HepG2 (cell line): ENCODE results near the gene SRD5A3. TPM values are rescaled to one million over a fixed set of nuclear protein-coding genes. Genes with fewer than 3 reads are reported as not detected.

Experiments used
- BCL6 ChIP-seq: IDR thresholded peaks from 2 replicates; pipeline ENCODE4 v1.6.1; 2016; ENCODE audit warnings: missing genetic modification reagents, missing compliant biosample characterization
- CC2D1A ChIP-seq: sonication (generic); formaldehyde crosslinking; IDR thresholded peaks from 2 replicates; pipeline ENCODE4 v1.8.1; 2023; ENCODE audit warnings: mild to moderate bottlenecking, missing genetic modification reagents
- FOXA1 ChIP-seq, 2 experiments: fragments of 450-650 bp in 1 of 2; sonication (generic) in 1 of 2; formaldehyde crosslinking in 1 of 2; IDR thresholded peaks; 2 replicates each; pipeline versions ENCODE4 v1.4.0 to v1.6.1; 2016 to 2020; ENCODE audit warnings: missing genetic modification reagents in 1 of 2
- FOXA3 ChIP-seq: IDR thresholded peaks from 2 replicates; pipeline ENCODE4 v1.6.1; 2016; ENCODE audit warnings: missing genetic modification reagents, missing compliant biosample characterization
- GABPB1 ChIP-seq: IDR thresholded peaks from 2 replicates; pipeline ENCODE4 v1.6.1; 2016; ENCODE audit warnings: mild to moderate bottlenecking, missing genetic modification reagents, moderate library complexity, missing compliant biosample characterization
- GFI1 ChIP-seq: sonication (generic); formaldehyde crosslinking; IDR thresholded peaks from 2 replicates; pipeline ENCODE4 v1.5.0; 2020; ENCODE audit warnings: missing genetic modification reagents, mild to moderate bottlenecking, borderline replicate concordance
- NR2F2 ChIP-seq: IDR thresholded peaks from 2 replicates; pipeline ENCODE4 v1.6.1; 2012; ENCODE audit warnings: low read depth, inconsistent platforms, borderline replicate concordance
- POLR2AphosphoS2 ChIP-seq: IDR thresholded peaks from 2 replicates; pipeline ENCODE4 v1.6.1; 2011; ENCODE audit warnings: low read depth, low read length, improper control_type of control experiment
- PRDM15 ChIP-seq: sonication (generic); formaldehyde crosslinking; IDR thresholded peaks from 2 replicates; pipeline ENCODE4 v1.4.0; 2020; ENCODE audit warnings: missing genetic modification reagents
- RARA ChIP-seq: IDR thresholded peaks from 2 replicates; pipeline ENCODE4 v1.6.1; 2016; ENCODE audit warnings: missing genetic modification reagents, missing compliant biosample characterization
- ZBTB8A ChIP-seq: sonication (generic); formaldehyde crosslinking; IDR thresholded peaks from 2 replicates; pipeline ENCODE4 v1.4.0; 2020; ENCODE audit warnings: mild to moderate bottlenecking, low read depth, missing genetic modification reagents, borderline replicate concordance
- ZFP62 ChIP-seq: sonication (generic); formaldehyde crosslinking; IDR thresholded peaks from 2 replicates; pipeline ENCODE4 v1.4.0; 2020; ENCODE audit warnings: missing genetic modification reagents
- ZNF10 ChIP-seq: sonication (generic); formaldehyde crosslinking; IDR thresholded peaks from 2 replicates; pipeline ENCODE4 v1.4.0; 2020; ENCODE audit warnings: mild to moderate bottlenecking, low read depth, missing genetic modification reagents, borderline replicate concordance
- ZNF232 ChIP-seq: sonication (generic); formaldehyde crosslinking; IDR thresholded peaks from 2 replicates; pipeline ENCODE4 v1.4.0; 2020; ENCODE audit warnings: missing genetic modification reagents, borderline replicate concordance
- ZNF318 ChIP-seq: sonication (generic); formaldehyde crosslinking; IDR thresholded peaks from 2 replicates; pipeline ENCODE4 v1.4.0; 2020; ENCODE audit warnings: mild to moderate bottlenecking, missing genetic modification reagents
- ZNF598 ChIP-seq: sonication (generic); formaldehyde crosslinking; IDR thresholded peaks from 2 replicates; pipeline ENCODE4 v1.5.1; 2020; ENCODE audit warnings: mild to moderate bottlenecking, missing genetic modification reagents, borderline replicate concordance
- ZSCAN21 ChIP-seq: sonication (generic); formaldehyde crosslinking; IDR thresholded peaks from 2 replicates; pipeline ENCODE4 v1.8.0; 2022; ENCODE audit warnings: mild to moderate bottlenecking, missing genetic modification reagents, moderate library complexity, borderline replicate concordance
- polyA plus RNA-seq, 8 experiments: library from polyadenylated mRNA; depleted of rRNA in 3 of 8; stranded (reverse) in 7 of 8; unstranded in 1 of 8; fragments of >200 nt; fragmentation: Illumina TruSeq in 4 of 8; extraction: Trizol in 4 of 8; gene quantifications; 2 replicates each; pipeline versions ENCODE4 v1.2.1 to v1.2.3, GENCODE V29; 2011 to 2016; ENCODE audit warnings: low read depth in 4 of 8, missing spikeins in 1 of 8, mixed read lengths in 1 of 8; ENCODE audit not compliant: insufficient read depth in 1 of 8
- total RNA-seq, 5 experiments: library from RNA; depleted of rRNA; stranded (reverse); fragments of >200 nt; fragmentation: Illumina TruSeq; extraction: Trizol; gene quantifications; 2 replicates each; pipeline ENCODE4 v1.2.3, GENCODE V29; 2016; ENCODE audit warnings: low read depth in 1 of 5

Gene SRD5A3
- total and polyA plus RNA-seq, 2 of the 13 experiments (the other 11 are each of a cell fraction or from before 2014, with no cell fraction given) = 12.4 to 18.4 TPM

GRCh38 chr4:55356991-55357461 lies 11.0 kb downstream of the SRD5A3 start (continued):
- no peak for TF ChIP-seq PRDM15
- peak; percentile 46 for TF ChIP-seq FOXA3
- no peak for TF ChIP-seq POLR2AphosphoS2
- TF ChIP-seq GFI1 (CRISPR knock-in tag) = no peak
- TF ChIP-seq ZBTB8A = no peak
- TF ChIP-seq GABPB1 = no peak
- peak; percentile 13; the same call in 1 of the 2 replicates for TF ChIP-seq RARA
- no peak for TF ChIP-seq ZFP62
- TF ChIP-seq NR2F2 = no peak
- TF ChIP-seq ZNF232 = no peak
- TF ChIP-seq ZNF598 (CRISPR knock-in tag) = no peak
- TF ChIP-seq FOXA1 (IDR thresholded peaks at IDR 0.05) = no peak
- peak; percentile 35; the same call in 1 of the 2 replicates for TF ChIP-seq FOXA1 (CRISPR knock-in tag; IDR thresholded peaks at IDR 0.05)
- no peak for TF ChIP-seq ZNF10 (CRISPR knock-in tag)
- peak; percentile 46 for TF ChIP-seq BCL6 (CRISPR knock-in tag)
- no peak for TF ChIP-seq ZNF318 (CRISPR knock-in tag)
- TF ChIP-seq CC2D1A (CRISPR knock-in tag) = no peak
- no peak for TF ChIP-seq ZSCAN21 (CRISPR knock-in tag)
